Stomach (tissue), 9 donors: ENCODE measurements around the gene CCDC12. TPM values are rescaled to one million over a fixed set of nuclear protein-coding genes. Genes with fewer than 3 reads are reported as not detected.

ENCODE experiments used
- DNase-seq, 2 donors: peaks; one replicate each; pipeline versions ENCODE4 v3.0.0 to v3.0.0-alpha.2; 2013 to 2019
- H3K27ac ChIP-seq, 5 donors: fragments of 200-600 bp in 4 of 5; sonication (generic) in 4 of 5; one replicate each; pipeline ENCODE4 v1.5.1; 2013 to 2019; ENCODE audit warnings: mild to moderate bottlenecking in 1 of 5, moderate library complexity in 1 of 5
- H3K27me3 ChIP-seq, 3 donors: fragments of 200-600 bp; sonication (generic); one replicate each; pipeline ENCODE4 v1.5.1; 2017 to 2019; ENCODE audit warnings: mixed run types in 1 of 3
- H3K36me3 ChIP-seq, 4 donors: fragments of 200-600 bp; sonication (generic); 1 replicate in 3 of 4; 2 replicates in 1 of 4; pipeline ENCODE4 v1.5.1; 2016 to 2019
- H3K4me1 ChIP-seq, 4 donors: fragments of 200-600 bp; sonication (generic); one replicate each; pipeline ENCODE4 v1.5.1; 2016 to 2019
- H3K4me3 ChIP-seq, 4 donors: fragments of 200-600 bp; sonication (generic) in 3 of 4; one replicate each; pipeline ENCODE4 v1.5.1; 2016 to 2019; ENCODE audit warnings: mild to moderate bottlenecking in 1 of 4
- H3K9me3 ChIP-seq, 4 donors: fragments of 200-600 bp; sonication (generic); one replicate each; pipeline ENCODE4 v1.5.1; 2016 to 2019
- EP300 ChIP-seq: sonication (generic); formaldehyde crosslinking; IDR thresholded peaks from one replicate; pipeline ENCODE4 v1.6.1; 2017; ENCODE audit warnings: antibody characterized with exemption
- POLR2A ChIP-seq, 4 donors: fragments of 450-650 bp; IDR thresholded peaks; one replicate each; pipeline ENCODE4 v1.6.1; 2016; ENCODE audit warnings: antibody characterized with exemption in 4 of 4, control low read depth in 2 of 4, mild to moderate bottlenecking in 1 of 4, moderate library complexity in 1 of 4
- POLR2AphosphoS5 ChIP-seq, 3 donors: sonication (generic); formaldehyde crosslinking; IDR thresholded peaks; one replicate each; pipeline ENCODE4 v1.6.1; 2016; ENCODE audit warnings: antibody characterized with exemption in 3 of 3
- WGBS, 5 donors: extraction: QIAGEN DNeasy Blood & Tissue Kit in 3 of 5; methylation state at CpG; one replicate each; pipeline versions ENCODE4 v1.1.5 to v1.1.7; 2013 to 2018; 5-methylcytosine and 5-hydroxymethylcytosine counted together
- intact Hi-C: fragments of 100-400 bp; cut with DNase I; formaldehyde crosslinking; loops from one replicate; pipeline ENCODE4 v1.15.1; 2023; ENCODE audit warnings: low total_unique reads
- polyA plus RNA-seq, 3 donors: library from polyadenylated mRNA; stranded (reverse); fragments of 200-250 nt; gene quantifications; one replicate each; pipeline ENCODE4 v1.2.3, GENCODE V29; 2013
- total RNA-seq, 5 donors: library from RNA; depleted of rRNA; stranded (reverse); fragments of >200 nt; gene quantifications; one replicate each; pipeline versions ENCODE4 v1.1.0 to v1.2.3, GENCODE V29; 2014 to 2016
- TF ChIP-seq, protein P1 (sequence below), 7 experiments: fragments of 450-650 bp in 4 of 7; fragments of 200-600 bp in 3 of 7; sonication (generic) in 3 of 7; IDR thresholded peaks; one replicate each; pipeline ENCODE4 v1.5.1; 2016 to 2019; ENCODE audit warnings: antibody characterized with exemption in 7 of 7, control low read depth in 2 of 7, mild to moderate bottlenecking in 1 of 7
- donor health status: healthy with polysubstance abuse.
- donor health status: Bipolar disorder and iron deficiency.
- donor health status: healthy.

CCDC12 gene
- total and polyA plus RNA-seq, 8 donors, result 2.9 to 88.7 (median 47.1) TPM

DNA sequence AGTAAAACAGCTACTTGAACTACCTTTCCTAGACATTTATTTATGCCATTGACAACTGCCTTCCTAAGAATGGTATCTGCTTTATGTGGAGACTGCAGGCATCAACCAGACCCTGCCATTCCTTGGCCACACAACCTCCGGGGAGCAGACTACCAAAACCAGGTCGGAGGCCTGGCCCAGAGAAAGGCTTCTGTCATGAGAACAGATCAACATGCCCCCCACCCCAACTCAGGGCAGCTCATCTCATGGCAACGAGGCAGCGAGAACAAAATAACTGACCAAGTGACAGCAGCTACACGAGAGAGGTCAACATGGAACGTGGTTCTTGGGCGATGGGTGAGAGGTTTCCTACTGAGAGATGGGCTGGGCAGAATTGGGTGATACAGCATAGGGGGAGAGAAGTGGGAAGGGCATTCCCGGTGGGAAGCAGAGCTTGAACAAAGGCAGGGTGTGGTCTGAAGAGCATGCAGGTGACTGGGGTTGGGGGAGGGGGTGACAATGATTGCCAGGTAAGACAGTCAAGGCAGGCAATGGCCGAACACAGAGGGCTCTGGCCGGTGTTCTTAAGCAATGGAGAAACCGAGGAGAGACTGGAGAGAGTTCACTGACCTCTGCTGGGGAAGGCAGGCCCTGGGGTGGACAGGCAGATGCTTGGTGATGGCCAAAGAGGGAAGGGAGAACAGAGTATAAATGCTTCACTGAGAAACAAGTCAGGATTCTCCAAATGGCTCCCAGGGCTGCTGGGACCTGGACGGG is 33.9 kb downstream of the CCDC12 start:
- H3K9me3 ChIP-seq, result no peaks in the 10 kb centered on the region
- TF ChIP-seq POLR2A (IDR thresholded peaks at IDR 0.05) (no peak), EP300 (no peak), POLR2AphosphoS5 (IDR thresholded peaks at IDR 0.05) (no peak)
- TF ChIP-seq, protein P1, sequence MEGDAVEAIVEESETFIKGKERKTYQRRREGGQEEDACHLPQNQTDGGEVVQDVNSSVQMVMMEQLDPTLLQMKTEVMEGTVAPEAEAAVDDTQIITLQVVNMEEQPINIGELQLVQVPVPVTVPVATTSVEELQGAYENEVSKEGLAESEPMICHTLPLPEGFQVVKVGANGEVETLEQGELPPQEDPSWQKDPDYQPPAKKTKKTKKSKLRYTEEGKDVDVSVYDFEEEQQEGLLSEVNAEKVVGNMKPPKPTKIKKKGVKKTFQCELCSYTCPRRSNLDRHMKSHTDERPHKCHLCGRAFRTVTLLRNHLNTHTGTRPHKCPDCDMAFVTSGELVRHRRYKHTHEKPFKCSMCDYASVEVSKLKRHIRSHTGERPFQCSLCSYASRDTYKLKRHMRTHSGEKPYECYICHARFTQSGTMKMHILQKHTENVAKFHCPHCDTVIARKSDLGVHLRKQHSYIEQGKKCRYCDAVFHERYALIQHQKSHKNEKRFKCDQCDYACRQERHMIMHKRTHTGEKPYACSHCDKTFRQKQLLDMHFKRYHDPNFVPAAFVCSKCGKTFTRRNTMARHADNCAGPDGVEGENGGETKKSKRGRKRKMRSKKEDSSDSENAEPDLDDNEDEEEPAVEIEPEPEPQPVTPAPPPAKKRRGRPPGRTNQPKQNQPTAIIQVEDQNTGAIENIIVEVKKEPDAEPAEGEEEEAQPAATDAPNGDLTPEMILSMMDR (IDR thresholded peaks at IDR 0.05), result no peak
- no peaks in the 10 kb centered on the region for H3K27me3 ChIP-seq
- intact Hi-C loops, result no loop called here
- peaks cover 78 to 98% (median 89%) of the 10 kb centered on the region in 4 donors for H3K4me1 ChIP-seq
- DNase-seq, result no peak
- peaks cover 17 to 35% (median 28%) of the 10 kb centered on the region in 4 donors for H3K36me3 ChIP-seq
- H3K4me3 ChIP-seq, result no peak overlapping the region
- H3K27ac ChIP-seq, result peak overlapping the region; percentile 84 to 92 (median 90)
- WGBS, 5 donors, result 69 to 79% (median 75%) methylated on average over 12 of the region's 12 CpGs

DNA sequence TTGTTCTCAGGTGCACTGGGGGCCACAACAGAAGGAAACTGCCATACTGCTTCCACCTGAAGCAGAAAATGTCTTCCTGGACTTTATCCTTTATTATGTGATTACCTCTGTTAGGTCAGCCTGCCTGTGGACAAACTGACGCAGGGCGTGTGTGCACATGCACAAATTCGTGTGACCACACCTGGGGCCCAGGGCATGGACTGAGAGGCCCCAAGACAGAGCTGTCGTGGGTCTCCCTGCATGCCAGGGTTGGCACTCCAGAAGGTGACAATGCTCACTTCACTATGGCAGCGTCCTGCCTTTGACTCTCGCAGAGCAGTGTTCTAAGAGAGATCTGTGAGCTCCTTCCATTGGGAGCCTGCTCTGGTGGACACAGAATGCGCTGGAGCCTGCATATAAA is 34.5 kb downstream of the CCDC12 start:
- H3K4me1 ChIP-seq, result peaks cover 72 to 98% (median 86%) of the 10 kb centered on the region in 4 donors
- 56 to 78% (median 65%) methylated on average over 7 of the region's 7 CpGs for WGBS, 5 donors
- H3K36me3 ChIP-seq, result peaks cover 23 to 41% (median 33%) of the 10 kb centered on the region in 4 donors
- no peaks in the 10 kb centered on the region for H3K9me3 ChIP-seq
- peak overlapping the region; percentile 84 to 92 (median 90) for H3K27ac ChIP-seq
- H3K27me3 ChIP-seq, result no peaks in the 10 kb centered on the region
- TF ChIP-seq, protein P1 (IDR thresholded peaks at IDR 0.05), result no peak
- TF ChIP-seq POLR2A (IDR thresholded peaks at IDR 0.05) (no peak), POLR2AphosphoS5 (IDR thresholded peaks at IDR 0.05) (no peak), EP300 (no peak)
- intact Hi-C loops, result no loop called here
- DNase-seq, result peak in 1 of 2 donors; percentile 65
- H3K4me3 ChIP-seq, result no peak overlapping the region

DNA sequence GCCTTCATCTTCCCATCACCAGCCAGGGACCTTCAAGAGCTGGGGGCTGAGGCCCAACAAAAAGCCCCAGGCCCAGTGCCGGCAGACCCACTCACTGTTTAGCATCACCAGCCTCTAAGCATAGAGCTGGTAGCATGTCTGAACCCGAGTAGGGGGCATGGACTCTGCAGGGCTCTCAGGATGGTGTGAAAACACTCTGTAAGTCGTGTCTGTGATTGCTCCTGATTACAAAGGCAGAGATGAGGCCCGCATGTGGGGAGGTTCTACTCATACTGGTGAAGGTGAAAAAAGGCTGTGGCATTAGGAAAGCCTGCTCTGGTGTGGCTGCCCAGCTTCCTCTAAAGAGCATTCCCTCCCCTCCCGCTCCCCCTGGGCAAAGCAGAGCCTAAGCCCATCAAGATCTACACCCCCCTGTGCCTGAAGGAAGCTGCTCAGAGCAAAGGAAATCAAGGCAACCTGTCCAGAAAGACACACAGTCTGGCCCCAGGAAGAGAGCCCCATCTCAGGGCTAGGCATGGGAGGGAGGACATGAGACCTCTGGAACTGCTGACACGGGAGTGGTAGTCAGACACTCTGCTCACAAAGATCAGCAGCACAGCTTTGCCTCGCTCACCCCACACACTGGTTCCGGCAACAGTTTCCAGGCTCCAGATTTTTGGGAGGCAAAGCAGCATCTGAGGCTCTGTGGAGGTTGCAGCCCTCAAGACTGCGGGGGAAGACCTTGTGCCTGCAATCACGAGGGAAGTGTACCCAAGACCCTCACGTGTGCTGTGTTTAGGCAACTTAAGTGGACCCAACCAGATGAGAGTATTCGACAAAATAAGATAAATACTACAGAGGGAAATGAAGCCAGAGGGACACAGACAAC is 36.7 kb downstream of the CCDC12 start:
- DNase-seq, result no peak
- TF ChIP-seq EP300 (no peak), POLR2AphosphoS5 (IDR thresholded peaks at IDR 0.05) (no peak), POLR2A (IDR thresholded peaks at IDR 0.05) (no peak)
- TF ChIP-seq, protein P1 (IDR thresholded peaks at IDR 0.05), result no peak
- WGBS, 5 donors, result 72 to 79% (median 73%) methylated on average over 12 of the region's 12 CpGs
- intact Hi-C loops, result no loop called here
- no peaks in the 10 kb centered on the region for H3K27me3 ChIP-seq
- H3K4me3 ChIP-seq, result no peak overlapping the region
- peaks cover 70 to 98% (median 87%) of the 10 kb centered on the region in 4 donors for H3K4me1 ChIP-seq
- peak overlapping the region; percentile 25 to 88 (median 87) for H3K27ac ChIP-seq
- peaks cover 29 to 48% (median 44%) of the 10 kb centered on the region in 4 donors for H3K36me3 ChIP-seq
- no peaks in the 10 kb centered on the region for H3K9me3 ChIP-seq

- TF ChIP-seq, protein P1 (IDR thresholded peaks at IDR 0.05), result no peak
- TF ChIP-seq POLR2A (IDR thresholded peaks at IDR 0.05) (no peak), EP300 (no peak), POLR2AphosphoS5 (IDR thresholded peaks at IDR 0.05) (no peak)
- H3K4me1 ChIP-seq, result peaks cover 67 to 98% (median 87%) of the 10 kb centered on the region in 4 donors
- WGBS, 5 donors, result 62 to 73% (median 64%) methylated on average over 2 of the region's 2 CpGs
- H3K27ac ChIP-seq, result peak overlapping the region in 4 of 5 donors; percentile 81 to 88 (median 88)
- no peaks in the 10 kb centered on the region for H3K9me3 ChIP-seq
- intact Hi-C loops, result no loop called here
- H3K4me3 ChIP-seq, result no peak overlapping the region
- H3K27me3 ChIP-seq, result no peaks in the 10 kb centered on the region
- peaks cover 29 to 48% (median 44%) of the 10 kb centered on the region in 4 donors for H3K36me3 ChIP-seq
- no peak for DNase-seq
Observed at GRCh38 chr3:46938118-46938517, 38.4 kb downstream of the CCDC12 start.
